ENCODE measurements around the gene ZNF408. TPM values are rescaled to one million over a fixed set of nuclear protein-coding genes. Genes with fewer than 3 reads are reported as not detected.

Gene ZNF408
- total RNA-seq, 4 donors from 2014 or later: 4.3 to 12.2 (median 7.9) TPM

- no peak for TF ChIP-seq CTCF (IDR thresholded peaks at IDR 0.05)
- DNase-seq (ENCODE audit: low spot score) (no peak), ATAC-seq (ENCODE audit: low FRiP score) (no peak)
Observed at GRCh38 chr11:46721286-46721685, 20.5 kb downstream of the ZNF408 start.

GRCh38 chr11:46722566-46723358 lies 21.9 kb downstream of the ZNF408 start:
- no peak for TF ChIP-seq CTCF (IDR thresholded peaks at IDR 0.05)
- ATAC-seq (ENCODE audit: low FRiP score): no peak
- DNase-seq (ENCODE audit: low spot score): no peak

- no peak for TF ChIP-seq CTCF (IDR thresholded peaks at IDR 0.05)
- no peak for DNase-seq (ENCODE audit: low spot score)
- no peak for ATAC-seq (ENCODE audit: low FRiP score)
Observed at GRCh38 chr11:46723359-46723680, 22.5 kb downstream of the ZNF408 start.

GRCh38 chr11:46724088-46724487 lies 23.3 kb downstream of the ZNF408 start:
- ATAC-seq (ENCODE audit: low FRiP score): no peak
- no peak for TF ChIP-seq CTCF (IDR thresholded peaks at IDR 0.05)
- DNase-seq (ENCODE audit: low spot score): no peak

GRCh38 chr11:46725338-46726205 lies 24.7 kb downstream of the ZNF408 start:
- DNase-seq (ENCODE audit: low spot score): no peak
- ATAC-seq (ENCODE audit: low FRiP score): no peak
- no peak for TF ChIP-seq CTCF (IDR thresholded peaks at IDR 0.05)

GRCh38 chr11:46726206-46726862 lies 25.5 kb downstream of the ZNF408 start:
- no peak for TF ChIP-seq CTCF (IDR thresholded peaks at IDR 0.05)
- no peak for DNase-seq (ENCODE audit: low spot score)
- no peak for ATAC-seq (ENCODE audit: low FRiP score)

Data from omental fat pad (tissue), 4 donors.